ENCODE results near the gene PPP1R17. TPM values are rescaled to one million over a fixed set of nuclear protein-coding genes. Genes with fewer than 3 reads are reported as not detected.

PPP1R17 gene
- total and polyA plus RNA-seq, 2 experiments from 2014 or later: 0.52 to 2.4 TPM

- H3F3A ChIP-seq (replicated peaks; ENCODE audit: low read depth): no peaks in the 10 kb centered on the region
- no peaks in the 10 kb centered on the region for H3K36me3 ChIP-seq (ENCODE audit: insufficient read depth)
- Mint-ChIP-seq H3K27ac (no peak overlapping the region), H3K9me3 (peaks cover 8% of the 10 kb centered on the region; the same call in 1 of the 3 replicates), H3K4me1 (peaks cover 13% of the 10 kb centered on the region), H3K4me3 (no peak overlapping the region), H3K36me3 (ENCODE audit: low read depth) (peaks cover 4% of the 10 kb centered on the region; the same call in 1 of the 3 replicates), H3K27me3 (ENCODE audit: insufficient read depth, low read depth, poor library complexity) (peaks cover 2% of the 10 kb centered on the region)
- no peak overlapping the region for H3K27ac ChIP-seq (ENCODE audit: low read depth)
- no peak overlapping the region for H3K4me3 ChIP-seq
- no peak overlapping the region for H2AFZ ChIP-seq
- TF ChIP-seq CTCF (conservative IDR thresholded peaks at IDR 0.05; ENCODE audit: low read depth in 2 of 2): no peak
- TF ChIP-seq REST (IDR thresholded peaks at IDR 0.05; ENCODE audit: unreplicated experiment): no peak
- TF ChIP-seq POLR2AphosphoS5 (IDR thresholded peaks at IDR 0.05; ENCODE audit: low read depth): no peak
- TF ChIP-seq CREB1 (CRISPR knock-in tag; IDR thresholded peaks at IDR 0.05; ENCODE audit: low read depth): no peak
- TF ChIP-seq ETS1 (IDR thresholded peaks at IDR 0.05): no peak
- TF ChIP-seq ZNF462 (CRISPR knock-in tag; IDR thresholded peaks at IDR 0.05): no peak
- no peak for TF ChIP-seq ZNF114 (CRISPR knock-in tag; IDR thresholded peaks at IDR 0.05)
- TF ChIP-seq EZH2 (IDR thresholded peaks at IDR 0.05; ENCODE audit: low read depth, unreplicated experiment): no peak
- no peak for TF ChIP-seq NANOG (IDR thresholded peaks at IDR 0.05; ENCODE audit: borderline replicate concordance)
- H3K27me3 ChIP-seq (ENCODE audit: insufficient read depth): no peaks in the 10 kb centered on the region
- no peak overlapping the region for H3K4me2 ChIP-seq
- H3K9me2 ChIP-seq (ENCODE audit: insufficient read depth): no peaks in the 10 kb centered on the region
- H3K4me1 ChIP-seq (ENCODE audit: insufficient read depth): no peaks in the 10 kb centered on the region
- no peaks in the 10 kb centered on the region for H4K20me1 ChIP-seq (replicated peaks; ENCODE audit: insufficient read depth)
- DNase-seq (ENCODE audit: low spot score): no peak
- no peak for ATAC-seq
- no peaks in the 10 kb centered on the region for H3K79me2 ChIP-seq (replicated peaks; ENCODE audit: insufficient read depth)
These were observed 17.6 kb upstream of the PPP1R17 start for GRCh38 chr7:31669461-31669860.
